B cell (primary cell): ENCODE results near the gene PHACTR2. TPM values are rescaled to one million over a fixed set of nuclear protein-coding genes. Genes with fewer than 3 reads are reported as not detected.

Experiments
- ATAC-seq: fragments of 200-7000 bp; cut with Tn5 transposase; one replicate; pipeline ENCODE4 v1.10.0; 2021; ENCODE audit warnings: low read depth, mild to moderate bottlenecking, moderate number of reproducible peaks, moderate library complexity
- CTCF ChIA-PET: fragments of 350-600 bp; sonication (Branson Sonifier 250); formaldehyde crosslinking; loops from one replicate; lab custom pipeline; 2021; ENCODE audit warnings: antibody characterized with exemption, inconsistent platforms; lab: Charles Lee
- POLR2A ChIA-PET: fragments of 350-600 bp; sonication (Branson Sonifier 250); formaldehyde crosslinking; loops from one replicate; lab custom pipeline; 2021; ENCODE audit warnings: antibody characterized with exemption; lab: Charles Lee
- DNase-seq: peaks from one replicate; pipeline ENCODE4 v3.0.0; 2013
- H2AFZ ChIP-seq: 2 replicates; pipeline ENCODE4 v1.6.1; 2012; ENCODE audit warnings: mild to moderate bottlenecking, low read depth, low read length; ENCODE audit not compliant: insufficient read depth, poor library complexity, severe bottlenecking
- H3K27ac ChIP-seq, 2 donors: 1 replicate in 1 of 2; 2 replicates in 1 of 2; pipeline ENCODE4 v1.5.1; 2012 to 2013; ENCODE audit warnings: low read length in 2 of 2, mild to moderate bottlenecking in 2 of 2, moderate library complexity in 1 of 2
- H3K27me3 ChIP-seq, 4 experiments: fragments of 200-600 bp in 1 of 4; sonication (generic) in 1 of 4; replicated peaks in 1 of 4; 1 replicate in 2 of 4; 2 replicates in 2 of 4; pipeline versions ENCODE4 v1.6.1 to v1.7.0; 2013 to 2016; ENCODE audit warnings: low read length in 3 of 4, mild to moderate bottlenecking in 2 of 4, mixed read lengths in 1 of 4, moderate library complexity in 1 of 4; ENCODE audit not compliant: insufficient read depth in 4 of 4, control insufficient read depth in 3 of 4; ENCODE audit errors: control extremely low read depth in 1 of 4
- H3K36me3 ChIP-seq, 2 experiments: replicated peaks in 1 of 2; 1 replicate in 1 of 2; 2 replicates in 1 of 2; pipeline versions ENCODE4 v1.6.1 to v1.7.1; 2013; ENCODE audit warnings: low read length in 1 of 2; ENCODE audit not compliant: insufficient read depth in 2 of 2, control insufficient read depth in 1 of 2; ENCODE audit errors: control extremely low read depth in 1 of 2, extremely low read depth in 1 of 2
- H3K4me1 ChIP-seq, 2 donors: fragments of 200-600 bp in 1 of 2; sonication (generic) in 1 of 2; 1 replicate in 1 of 2; 2 replicates in 1 of 2; pipeline versions ENCODE4 v1.5.1 to v1.6.1; 2013 to 2017; ENCODE audit warnings: low read length in 2 of 2; ENCODE audit not compliant: control insufficient read depth in 2 of 2, insufficient read depth in 2 of 2
- H3K4me2 ChIP-seq: replicated peaks from 2 replicates; pipeline ENCODE3; 2012; ENCODE audit warnings: mild to moderate bottlenecking, low read depth, low read length; ENCODE audit not compliant: poor library complexity, severe bottlenecking
- H3K4me3 ChIP-seq, 5 experiments: fragments of 200-600 bp in 1 of 5; sonication (generic) in 1 of 5; 1 replicate in 3 of 5; 2 replicates in 2 of 5; pipeline versions ENCODE4 v1.5.1 to v1.7.0; 2011 to 2016; ENCODE audit warnings: low read length in 4 of 5, mild to moderate bottlenecking in 4 of 5, low read depth in 2 of 5, control low read depth in 1 of 5, moderate library complexity in 1 of 5; ENCODE audit not compliant: insufficient read depth in 1 of 5; ENCODE audit errors: control extremely low read depth in 1 of 5, extremely low read depth in 1 of 5
- H3K79me2 ChIP-seq: fragments of 200-600 bp; sonication (generic); one replicate; pipeline ENCODE4 v1.6.0; 2016; ENCODE audit warnings: low read length; ENCODE audit not compliant: control insufficient read depth, insufficient read depth
- H3K9ac ChIP-seq: fragments of 200-600 bp; sonication (generic); 2 replicates; pipeline ENCODE4 v1.6.1; 2017; ENCODE audit warnings: mild to moderate bottlenecking, low read length, moderate library complexity
- H3K9me3 ChIP-seq, 3 donors: one replicate each; pipeline versions ENCODE4 v1.6.1 to v1.7.1; 2013; ENCODE audit warnings: low read length in 2 of 3; ENCODE audit not compliant: control insufficient read depth in 2 of 3, insufficient read depth in 1 of 3; ENCODE audit errors: control extremely low read depth in 1 of 3
- H4K20me1 ChIP-seq: 2 replicates; pipeline ENCODE4 v1.6.0; 2012; ENCODE audit warnings: mild to moderate bottlenecking, low read length; ENCODE audit not compliant: insufficient read depth, control insufficient read depth, poor library complexity, severe bottlenecking
- H3K27ac Mint-ChIP-seq: one replicate; pipeline ENCODE4 v1.8.0; 2021; ENCODE audit warnings: mixed read lengths
- H3K27me3 Mint-ChIP-seq: one replicate; pipeline ENCODE4 v1.8.0; 2021; ENCODE audit warnings: mixed read lengths
- H3K4me1 Mint-ChIP-seq: one replicate; pipeline ENCODE4 v1.8.0; 2021; ENCODE audit warnings: mixed read lengths
- H3K4me3 Mint-ChIP-seq: one replicate; pipeline ENCODE4 v1.8.0; 2021; ENCODE audit warnings: mixed read lengths
- H3K9me3 Mint-ChIP-seq: one replicate; pipeline ENCODE4 v1.8.0; 2022; ENCODE audit warnings: mixed read lengths; ENCODE audit not compliant: insufficient read depth
- CTCF ChIP-seq: fragments of 200-600 bp; IDR thresholded peaks from one replicate; pipeline ENCODE4 v1.8.0; 2022; ENCODE audit warnings: antibody characterized with exemption, mild to moderate bottlenecking
- EZH2 ChIP-seq: IDR thresholded peaks from 2 replicates; pipeline ENCODE4 v1.6.1; 2012; ENCODE audit warnings: borderline replicate concordance, low read depth, mild to moderate bottlenecking, moderate library complexity, low read length; ENCODE audit not compliant: insufficient read depth, poor library complexity, severe bottlenecking
- WGBS: methylation state at CpG from one replicate; pipeline ENCODE4 v1.1.5; 2013; ENCODE audit warnings: missing lambda C conversion rate; ENCODE audit not compliant: insufficient coverage; 5-methylcytosine and 5-hydroxymethylcytosine counted together
- intact Hi-C: fragments of 100-400 bp; cut with micrococcal nuclease; formaldehyde crosslinking; loops from one replicate; pipeline ENCODE4 v1.10.0; 2022
- polyA plus RNA-seq: library from polyadenylated mRNA; depleted of rRNA; stranded (reverse); fragments of >200 nt; gene quantifications from 2 replicates; pipeline ENCODE4 v1.2.3, GENCODE V29; 2012
- total RNA-seq, 2 donors: library from RNA; stranded (reverse); fragments of 120-200 nt in 1 of 2; gene quantifications; 1 replicate in 1 of 2; 2 replicates in 1 of 2; pipeline versions ENCODE4 v1.2.3 to v1.2.4, GENCODE V29; 2013 to 2022

The PHACTR2 gene
- total and polyA plus RNA-seq, 2 donors (not counting 1 experiment from before 2014, with no cell fraction given), result 1.1 to 10.6 TPM

GRCh38 chr6:143673669-143674068 lies 4.1 kb upstream of the PHACTR2 start:
- ChIA-PET POLR2A (no interaction called here), CTCF (no interaction called here)
- Mint-ChIP-seq H3K9me3 (peaks cover 3% of the 10 kb centered on the region), H3K27me3 (peaks cover 15% of the 10 kb centered on the region), H3K4me1 (peaks cover 5% of the 10 kb centered on the region), H3K27ac (no peak overlapping the region), H3K4me3 (no peak overlapping the region)
- Histone ChIP-seq H3K4me2 (no peak overlapping the region), H4K20me1 (no peaks in the 10 kb centered on the region), H3K4me1 (peaks cover 5 to 11% of the 10 kb centered on the region in 2 donors), H3K9ac (no peak overlapping the region), H3K9me3 (no peaks in the 10 kb centered on the region), H2AFZ (no peak overlapping the region), H3K27ac (no peak overlapping the region), H3K79me2 (no peaks in the 10 kb centered on the region), H3K36me3 (no peaks in the 10 kb centered on the region), H3K27me3 (peaks cover 0 to 11% (median 8%) of the 10 kb centered on the region in 4 experiments), H3K4me3 (no peak overlapping the region)
- DNase-seq (no peak), ATAC-seq (no peak)
- intact Hi-C loops, result no loop called here
- no peak for TF ChIP-seq EZH2
- TF ChIP-seq CTCF, result no peak
- WGBS, result no CpG with 5 or more reads among the region's 4 CpGs

- intact Hi-C loops, result no loop called here
- peaks cover 6 to 16% of the 10 kb centered on the region in 2 donors for H3K4me1 ChIP-seq
- H3K4me1 Mint-ChIP-seq, result peaks cover 10% of the 10 kb centered on the region
- DNase-seq (no peak), ATAC-seq (no peak)
- H3K4me2 ChIP-seq, result no peak overlapping the region
- H3K9ac ChIP-seq, result no peak overlapping the region
- no peaks in the 10 kb centered on the region for H3K79me2 ChIP-seq
- no peak overlapping the region for H3K4me3 Mint-ChIP-seq
- POLR2A ChIA-PET, result no interaction called here
- TF ChIP-seq EZH2 (no peak), CTCF (no peak)
- H3K36me3 ChIP-seq, result no peaks in the 10 kb centered on the region
- CTCF ChIA-PET, result no interaction called here
- peaks cover 0 to 22% (median 13%) of the 10 kb centered on the region in 4 experiments for H3K27me3 ChIP-seq
- no peaks in the 10 kb centered on the region for H3K9me3 ChIP-seq
- no peak overlapping the region for H3K27ac Mint-ChIP-seq
- H3K9me3 Mint-ChIP-seq, result peaks cover under 1% of the 10 kb centered on the region
- H2AFZ ChIP-seq, result no peak overlapping the region
- H3K27me3 Mint-ChIP-seq, result peaks cover 23% of the 10 kb centered on the region
- 100% methylated on average over 1 of the region's 3 CpGs for WGBS
- no peak overlapping the region for H3K27ac ChIP-seq
- H3K4me3 ChIP-seq, result no peak overlapping the region
- no peaks in the 10 kb centered on the region for H4K20me1 ChIP-seq
Measured at GRCh38 chr6:143674483-143675381, 3.0 kb upstream of the PHACTR2 start.
